ENCODE measurements around the gene PARD3B. TPM values are rescaled to one million over a fixed set of nuclear protein-coding genes. Genes with fewer than 3 reads are reported as not detected.

Gene PARD3B
- total RNA-seq, 1 donor from 2014 or later: 8.4 TPM

- no peak for DNase-seq (ENCODE audit: low read depth, low spot score)
Measured at GRCh38 chr2:205495819-205496218, 950.5 kb downstream of the PARD3B start.

- DNase-seq (ENCODE audit: low read depth, low spot score): no peak
Measured at GRCh38 chr2:205496370-205496769, 951.1 kb downstream of the PARD3B start.

- no peak for DNase-seq (ENCODE audit: low read depth, low spot score)
Measured at GRCh38 chr2:205496772-205497171, 951.5 kb downstream of the PARD3B start.

GRCh38 chr2:205499006-205499405, 953.7 kb downstream of the PARD3B start:
- no peak for DNase-seq (ENCODE audit: low read depth, low spot score)

GRCh38 chr2:205500065-205500464, 954.8 kb downstream of the PARD3B start:
- no peak for DNase-seq (ENCODE audit: low read depth, low spot score)

DNA sequence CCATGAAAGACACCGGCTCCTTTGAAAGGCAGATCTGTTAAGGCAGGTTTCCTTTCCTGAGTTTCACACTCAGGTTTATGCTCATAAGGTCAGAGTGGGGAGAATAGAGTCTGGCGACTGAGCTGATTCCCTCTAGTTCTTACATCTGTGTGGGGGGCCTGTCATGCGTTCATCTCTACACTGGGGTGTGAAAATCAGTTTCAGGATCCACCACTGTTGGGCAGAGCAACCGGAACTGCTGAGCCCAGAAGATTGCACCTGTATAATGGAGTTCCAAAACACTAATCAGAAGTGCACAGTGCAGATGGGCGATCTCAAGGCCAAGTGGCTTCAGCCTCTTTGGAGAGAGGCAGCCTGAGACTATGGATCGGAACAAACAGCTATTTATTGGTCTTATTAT, 955.7 kb downstream of the PARD3B start:
- DNase-seq (ENCODE audit: low read depth, low spot score): no peak

- DNase-seq (ENCODE audit: low read depth, low spot score): no peak
Measured at GRCh38 chr2:205501826-205502225, 956.6 kb downstream of the PARD3B start.

- DNase-seq (ENCODE audit: low read depth, low spot score): no peak
Measured at GRCh38 chr2:205505371-205505770, 960.1 kb downstream of the PARD3B start.

DNA sequence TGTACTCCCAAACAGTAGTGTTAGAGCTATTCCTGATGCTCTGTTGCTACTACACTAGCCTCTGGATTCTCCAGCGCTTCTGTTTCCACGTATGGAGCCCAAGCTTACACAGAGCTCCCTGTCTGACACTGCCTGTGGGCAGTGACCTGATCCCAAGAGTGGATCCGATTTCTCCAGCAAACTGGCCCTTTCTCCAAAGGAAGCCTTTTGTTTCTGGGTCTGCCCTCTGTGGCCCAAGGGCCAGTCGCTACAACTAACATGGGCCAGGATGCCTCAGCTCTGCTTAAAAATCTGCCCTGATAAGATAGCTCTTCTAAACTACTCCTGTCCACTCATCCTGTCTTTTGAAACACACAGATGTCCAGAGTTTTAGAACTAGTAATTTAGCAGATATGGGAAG, 964.4 kb downstream of the PARD3B start:
- no peak for DNase-seq (ENCODE audit: low read depth, low spot score)

GRCh38 chr2:205510345-205510744, 965.1 kb downstream of the PARD3B start:
- DNase-seq (ENCODE audit: low read depth, low spot score): no peak

- DNase-seq (ENCODE audit: low read depth, low spot score): no peak
Measured at GRCh38 chr2:205511221-205511620, 965.9 kb downstream of the PARD3B start.

- no peak for DNase-seq (ENCODE audit: low read depth, low spot score)
Measured at GRCh38 chr2:205511641-205512040, 966.4 kb downstream of the PARD3B start.

DNA sequence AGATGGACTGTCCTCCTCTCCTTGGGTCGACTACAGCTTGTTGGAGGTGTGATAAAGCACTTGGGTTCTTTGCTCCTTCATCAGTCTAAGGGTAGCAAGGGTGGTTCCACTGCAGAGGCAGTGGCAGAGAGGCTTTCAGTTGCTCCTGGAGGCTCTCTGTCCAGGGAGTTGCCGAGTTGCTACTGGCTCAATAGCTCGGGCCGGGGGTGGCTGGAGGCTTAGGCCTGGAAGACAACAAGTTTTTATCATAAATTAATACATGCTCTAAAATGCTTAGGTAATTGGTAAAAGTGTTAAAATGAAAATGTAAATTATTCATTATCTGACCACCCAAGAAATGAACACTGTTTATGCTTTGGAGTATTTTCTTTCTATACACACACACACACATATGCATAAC, 975.0 kb downstream of the PARD3B start:
- DNase-seq (ENCODE audit: low read depth, low spot score): no peak

DNA sequence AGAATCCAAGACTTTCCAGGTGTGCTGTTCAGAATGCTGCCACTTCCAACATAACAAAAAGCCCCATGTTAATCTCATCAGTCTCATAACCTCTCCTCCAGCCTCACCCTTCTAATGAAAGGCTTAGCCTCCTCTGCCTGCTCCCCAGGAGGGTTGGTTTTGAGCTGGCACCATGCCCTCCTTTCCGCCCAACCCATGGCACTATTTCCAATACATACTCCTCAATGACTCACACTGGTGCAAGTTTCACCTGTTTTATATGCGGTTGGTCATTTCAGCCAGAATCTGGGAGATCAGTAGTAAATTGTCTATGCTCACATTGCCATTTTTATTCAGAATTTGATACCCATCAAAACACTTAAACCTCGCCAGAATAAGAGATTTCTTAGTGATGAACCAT, 979.4 kb downstream of the PARD3B start:
- DNase-seq (ENCODE audit: low read depth, low spot score): no peak

DNA sequence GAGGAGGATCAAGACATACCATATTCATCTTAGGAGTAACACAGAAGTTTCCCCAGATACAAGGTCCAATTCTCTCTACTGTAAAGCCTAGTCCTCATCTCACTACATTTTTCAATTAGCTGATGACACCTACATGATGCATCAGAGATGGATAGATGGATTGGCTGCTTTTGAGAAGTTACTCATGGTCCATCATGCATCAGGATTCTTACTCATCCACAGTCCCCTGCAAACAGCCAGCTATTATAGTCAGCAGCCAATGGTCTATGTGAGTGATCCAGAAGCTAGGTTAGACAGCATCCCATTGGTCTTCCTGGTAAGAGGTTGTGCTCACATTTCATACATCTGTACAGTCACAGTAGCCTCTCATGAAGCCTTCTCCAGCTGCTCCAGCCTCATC, 982.5 kb downstream of the PARD3B start:
- DNase-seq (ENCODE audit: low read depth, low spot score): no peak

DNA sequence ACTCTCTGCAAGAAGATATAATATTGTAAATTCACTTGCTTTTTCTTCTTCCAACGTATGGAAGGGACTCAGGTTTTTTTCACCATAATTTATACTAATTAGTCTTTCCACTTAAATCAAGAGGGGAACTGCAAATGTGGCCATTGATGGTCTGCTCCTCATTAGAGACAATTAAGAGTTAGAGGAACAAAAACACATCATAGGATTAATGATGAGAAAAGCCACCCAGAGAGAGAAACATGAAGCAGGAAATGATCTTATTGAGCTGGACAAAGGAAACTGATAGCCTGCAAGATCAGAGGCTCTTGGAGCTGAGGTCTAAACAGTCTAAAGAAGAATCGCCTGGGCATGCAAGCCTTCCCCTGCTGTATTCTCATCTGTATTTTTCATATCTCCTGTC, 985.8 kb downstream of the PARD3B start:
- no peak for DNase-seq (ENCODE audit: low read depth, low spot score)

GRCh38 chr2:205531489-205532148, 986.3 kb downstream of the PARD3B start:
- no peak for DNase-seq (ENCODE audit: low read depth, low spot score)

DNA sequence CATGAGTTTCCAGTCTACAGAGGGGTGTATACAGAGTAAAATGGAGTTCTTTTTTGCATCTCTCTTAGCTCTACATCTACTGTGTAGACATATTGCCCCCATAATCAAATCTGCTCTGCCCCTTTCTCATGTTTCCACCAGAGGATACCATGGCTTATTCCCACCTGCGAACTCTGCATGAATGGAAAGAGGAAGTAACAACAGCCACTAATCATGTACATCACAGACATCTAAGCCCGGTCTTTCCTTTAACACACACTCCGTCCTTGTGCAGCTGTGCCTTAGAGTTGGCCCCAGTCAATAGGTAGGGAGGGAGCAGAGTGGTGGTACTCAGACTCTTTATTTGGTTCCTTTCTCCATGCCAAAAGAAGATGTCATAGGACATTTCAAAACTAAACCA, 989.7 kb downstream of the PARD3B start:
- DNase-seq (ENCODE audit: low read depth, low spot score): no peak

DNA sequence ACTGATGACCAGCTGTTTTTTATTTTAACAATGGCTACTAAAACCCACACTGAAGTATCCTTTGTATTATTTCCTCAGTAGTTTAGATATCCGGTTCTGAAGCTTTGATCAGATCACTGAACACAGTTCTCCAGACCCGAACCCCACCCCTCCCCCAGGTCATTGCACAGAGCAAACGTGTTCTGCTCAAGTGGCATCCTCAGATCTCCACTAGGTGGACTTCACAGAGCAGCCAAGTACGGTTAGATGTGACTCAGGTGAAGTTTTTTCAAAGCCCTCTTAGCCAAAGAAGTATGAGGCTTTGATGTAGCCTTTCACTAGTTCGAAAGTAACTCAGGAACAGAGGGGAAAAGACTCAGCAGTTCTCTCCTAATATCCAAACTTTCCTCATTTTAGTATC, 994.3 kb downstream of the PARD3B start:
- DNase-seq (ENCODE audit: low read depth, low spot score): no peak

DNA sequence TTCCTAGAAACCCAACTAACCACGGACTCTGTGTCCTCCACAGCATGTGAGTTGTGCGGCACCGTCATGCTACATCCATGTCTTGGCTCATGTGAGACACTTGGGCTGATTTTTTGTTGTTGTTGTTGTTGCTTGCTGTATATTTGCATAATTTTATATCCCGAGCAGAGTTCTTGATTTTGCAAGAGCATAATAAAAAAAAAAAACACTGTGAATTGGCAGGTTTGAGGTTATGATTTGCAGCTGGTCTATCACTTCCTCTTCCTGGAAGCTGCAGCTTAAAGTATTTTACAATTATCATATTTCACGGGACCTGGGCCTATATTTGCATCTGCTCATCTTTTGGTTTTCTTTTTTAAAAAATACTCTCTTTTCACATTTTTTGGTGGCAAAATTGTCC, 994.8 kb downstream of the PARD3B start:
- no peak for DNase-seq (ENCODE audit: low read depth, low spot score)

DNA sequence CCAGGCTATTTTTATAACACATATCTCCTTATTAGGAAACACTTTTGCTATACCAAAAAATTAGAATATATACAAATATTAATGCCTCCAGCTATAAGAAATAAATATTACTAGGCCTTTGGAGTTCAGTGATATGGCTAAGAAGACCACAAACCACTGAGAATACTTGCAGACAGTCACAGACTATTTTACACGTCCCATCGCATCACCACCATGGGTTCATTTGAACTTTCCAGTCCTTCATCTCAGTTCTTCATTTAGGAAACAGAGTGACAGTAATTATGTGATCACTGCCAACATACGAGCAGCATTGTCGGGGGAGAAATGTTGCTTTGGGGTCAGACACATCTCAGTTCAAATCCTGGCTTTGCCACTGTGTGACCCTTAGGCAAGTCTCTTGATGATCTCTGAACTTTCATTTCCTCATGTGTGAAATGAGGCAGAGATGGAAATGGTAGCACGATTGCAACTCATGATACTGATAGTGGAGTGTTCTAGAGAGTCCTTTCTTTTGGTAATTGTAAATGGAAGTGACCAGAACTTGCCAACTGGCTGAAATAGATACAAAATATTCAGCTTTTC, 998.1 kb downstream of the PARD3B start:
- no peak for DNase-seq (ENCODE audit: low read depth, low spot score)

DNA sequence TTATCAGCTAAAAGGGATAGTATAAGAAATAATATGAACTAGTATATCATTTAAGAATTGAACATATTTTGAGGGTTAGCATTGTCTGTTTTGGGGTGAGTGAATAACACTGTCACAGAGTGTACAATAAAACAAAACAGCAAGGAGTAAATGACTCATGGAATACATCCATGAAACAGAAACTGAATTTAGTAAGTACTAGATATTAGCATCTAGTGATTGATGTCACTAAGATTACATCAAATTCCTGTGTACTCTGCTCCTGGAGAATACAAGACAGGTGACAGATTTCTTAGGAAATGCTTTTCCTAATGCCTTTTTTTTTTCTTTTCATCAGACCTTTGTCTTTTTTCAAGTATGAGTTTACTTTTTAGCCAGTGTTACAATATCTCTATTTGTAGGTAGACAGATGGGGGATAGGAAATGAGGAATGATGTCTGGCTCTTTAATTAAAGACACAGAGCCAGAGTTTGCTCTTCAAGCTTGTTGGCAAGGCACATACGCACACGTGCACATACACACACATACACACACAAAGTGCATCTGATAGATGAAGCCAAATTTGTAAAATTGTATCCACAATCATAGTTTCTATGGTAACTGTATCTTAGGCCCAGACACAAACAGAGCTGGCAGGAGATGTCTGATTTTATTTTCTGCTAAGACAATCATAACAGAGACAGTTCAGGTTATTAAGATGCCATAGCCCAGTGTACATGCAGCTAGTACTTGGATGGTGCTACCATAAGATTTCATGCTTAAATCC, 998.8 kb downstream of the PARD3B start:
- DNase-seq (ENCODE audit: low read depth, low spot score): no peak
